ENCODE data around the gene PEX5L.
A peak's percentile ranks its signal among the peaks of the same experiment; 100 is the strongest.

Gene PEX5L

GRCh38 chr3:179948740-179949139 is 88.0 kb downstream of the PEX5L start:
- in situ Hi-C loops (cut with HindIII; ENCODE audit: low sequenced_read_pairs), result no loop called here
- no peak for DNase-seq (ENCODE audit: low read depth, low spot score)
- H3K4me3 ChIP-seq (ENCODE audit: low read depth, low read length), result no peak overlapping the region
- no peak for TF ChIP-seq CTCF (IDR thresholded peaks at IDR 0.05; ENCODE audit: low read depth, low read length)

- in situ Hi-C loops (cut with HindIII; ENCODE audit: low sequenced_read_pairs), result no loop called here
- H3K4me3 ChIP-seq (ENCODE audit: low read depth, low read length), result no peak overlapping the region
- TF ChIP-seq CTCF (IDR thresholded peaks at IDR 0.05; ENCODE audit: low read depth, low read length), result no peak
- DNase-seq (ENCODE audit: low read depth, low spot score), result no peak
Measured at GRCh38 chr3:179945569-179945968, 91.2 kb downstream of the PEX5L start.

- DNase-seq (ENCODE audit: low read depth, low spot score), result no peak
Measured at GRCh38 chr3:179943117-179943880, 93.4 kb downstream of the PEX5L start.

GRCh38 chr3:179942553-179943075 is 94.1 kb downstream of the PEX5L start:
- DNase-seq (ENCODE audit: low read depth, low spot score), result no peak
- no peak for TF ChIP-seq CTCF (IDR thresholded peaks at IDR 0.05; ENCODE audit: low read depth, low read length)
- H3K4me3 ChIP-seq (ENCODE audit: low read depth, low read length), result peak overlapping the region; percentile 45
- in situ Hi-C loops (cut with HindIII; ENCODE audit: low sequenced_read_pairs), result no loop called here

More at GRCh38 chr3:179943117-179943880, 93.4 kb downstream of the PEX5L start:
- no peak overlapping the region for H3K4me3 ChIP-seq (ENCODE audit: low read depth, low read length)
- in situ Hi-C loops (cut with HindIII; ENCODE audit: low sequenced_read_pairs), result no loop called here
- TF ChIP-seq CTCF (IDR thresholded peaks at IDR 0.05; ENCODE audit: low read depth, low read length), result no peak

GRCh38 chr3:179935710-179936109 is 101.0 kb downstream of the PEX5L start:
- H3K4me3 ChIP-seq (ENCODE audit: low read depth, low read length), result no peak overlapping the region
- TF ChIP-seq CTCF (IDR thresholded peaks at IDR 0.05; ENCODE audit: low read depth, low read length), result no peak
- DNase-seq (ENCODE audit: low read depth, low spot score), result no peak
- in situ Hi-C loops (cut with HindIII; ENCODE audit: low sequenced_read_pairs), result no loop called here

- in situ Hi-C loops (cut with HindIII; ENCODE audit: low sequenced_read_pairs), result no loop called here
- no peak for DNase-seq (ENCODE audit: low read depth, low spot score)
- H3K4me3 ChIP-seq (ENCODE audit: low read depth, low read length), result no peak overlapping the region
- no peak for TF ChIP-seq CTCF (IDR thresholded peaks at IDR 0.05; ENCODE audit: low read depth, low read length)
Measured at GRCh38 chr3:179933914-179934313, 102.8 kb downstream of the PEX5L start.

Data from astrocyte of the spinal cord (primary cell).